GM18870 (cell line): ENCODE measurements around the gene ZFHX2.
"Not testable (repeated sequence)": the region's sequence is repeated elsewhere in the genome, so short reads cannot be mapped to it uniquely, and the experiment has no call there.

ENCODE experiments used
- ATAC-seq: cut with Tn5 transposase; IDR thresholded peaks from one replicate; pipeline ENCODE4 v1.9.1; 2021; ENCODE audit warnings: moderate library complexity; ENCODE audit not compliant: unreplicated experiment

ZFHX2 gene

GRCh38 chr14:23551266-23552028 lies at the start of gene ZFHX2:
ZFHX2 (minus strand) TSS chr14:23551765; CDS start chr14:23535325, 16,440 bp downstream.
- no peak for ATAC-seq

- ATAC-seq, result no peak
Measured at GRCh38 chr14:23600806-23601205, 49.2 kb upstream of the ZFHX2 start.

GRCh38 chr14:23600322-23600707 lies 48.8 kb upstream of the ZFHX2 start:
- no peak for ATAC-seq

GRCh38 chr14:23594191-23594590 lies 42.6 kb upstream of the ZFHX2 start:
- not testable (repeated sequence) for ATAC-seq

GRCh38 chr14:23590198-23590597 lies 38.6 kb upstream of the ZFHX2 start:
- no peak for ATAC-seq

GRCh38 chr14:23589606-23590005 lies 38.0 kb upstream of the ZFHX2 start:
- no peak for ATAC-seq

GRCh38 chr14:23588884-23589598 lies 37.5 kb upstream of the ZFHX2 start:
- ATAC-seq, result peak; percentile 73

GRCh38 chr14:23584527-23585203 lies 33.1 kb upstream of the ZFHX2 start:
- not testable (repeated sequence) for ATAC-seq

GRCh38 chr14:23583761-23584526 lies 32.4 kb upstream of the ZFHX2 start:
- not testable (repeated sequence) for ATAC-seq

GRCh38 chr14:23582906-23583760 lies 31.6 kb upstream of the ZFHX2 start:
- no peak for ATAC-seq

GRCh38 chr14:23580948-23581281 lies 29.4 kb upstream of the ZFHX2 start:
- ATAC-seq, result no peak

- no peak for ATAC-seq
Measured at GRCh38 chr14:23580152-23580926, 28.8 kb upstream of the ZFHX2 start.

GRCh38 chr14:23579739-23580138 lies 28.2 kb upstream of the ZFHX2 start:
- ATAC-seq, result no peak

GRCh38 chr14:23579311-23579630 lies 27.7 kb upstream of the ZFHX2 start:
- no peak for ATAC-seq

GRCh38 chr14:23578560-23579310 lies 27.2 kb upstream of the ZFHX2 start, which contains the start of gene JPH4:
JPH4 (minus strand) TSS chr14:23578790; CDS start chr14:23577453, 1,337 bp downstream.
- no peak for ATAC-seq

GRCh38 chr14:23577710-23578392 lies 26.3 kb upstream of the ZFHX2 start:
- no peak for ATAC-seq

- no peak for ATAC-seq
Measured at GRCh38 chr14:23577004-23577681, 25.6 kb upstream of the ZFHX2 start.
